DMS53 (cell line): Measurements from ENCODE around the gene PRDX5.
"Not testable (repeated sequence)": the region's sequence is repeated elsewhere in the genome, so short reads cannot be mapped to it uniquely, and the experiment has no call there.

Experiments used
- DNase-seq: peaks from one replicate; lab custom pipeline; 2025; lab: John Stamatoyannopoulos, UW

PRDX5 gene

GRCh38 chr11:64305691-64306562 is 12.0 kb upstream of the PRDX5 start:
- DNase-seq, result peak; percentile 78

- DNase-seq, result no peak
Observed at GRCh38 chr11:64306563-64306875, 11.4 kb upstream of the PRDX5 start.

GRCh38 chr11:64306876-64307622 is 10.9 kb upstream of the PRDX5 start:
- no peak for DNase-seq

GRCh38 chr11:64307795-64308194 is 10.1 kb upstream of the PRDX5 start:
- not testable (repeated sequence) for DNase-seq

GRCh38 chr11:64312947-64313346 is 5.0 kb upstream of the PRDX5 start:
- DNase-seq, result no peak

- DNase-seq, result no peak
Observed at GRCh38 chr11:64313491-64314145, 4.3 kb upstream of the PRDX5 start.

GRCh38 chr11:64314146-64314804 is 3.6 kb upstream of the PRDX5 start:
- DNase-seq, result peak; percentile 48

- DNase-seq, result no peak
Observed at GRCh38 chr11:64314805-64315561, 2.9 kb upstream of the PRDX5 start.

- DNase-seq, result not testable (repeated sequence)
Observed at GRCh38 chr11:64315667-64316526, 2.0 kb upstream of the PRDX5 start.

GRCh38 chr11:64316672-64317324 is 1.1 kb upstream of the PRDX5 start:
- peak; percentile 95 for DNase-seq

- peak; percentile 100 for DNase-seq
Observed at GRCh38 chr11:64317325-64317960, 478 bp upstream of the PRDX5 start, which contains the start of gene TRMT112. Gene TRMT112, minus strand, starts transcription at chr11:64317559. Its CDS starts 33 bp downstream, at chr11:64317526.

GRCh38 chr11:64318766-64319761 is 1.1 kb downstream of the PRDX5 start:
- DNase-seq, result no peak

GRCh38 chr11:64320556-64320955 is 2.6 kb downstream of the PRDX5 start:
- no peak for DNase-seq

GRCh38 chr11:64321026-64321425 is 3.1 kb downstream of the PRDX5 start:
- no peak for DNase-seq

- DNase-seq, result no peak
Observed at GRCh38 chr11:64321533-64321932, 3.6 kb downstream of the PRDX5 start.

GRCh38 chr11:64322925-64323260 is 5.0 kb downstream of the PRDX5 start:
- no peak for DNase-seq

- no peak for DNase-seq
Observed at GRCh38 chr11:64323373-64323772, 5.5 kb downstream of the PRDX5 start.

GRCh38 chr11:64323984-64324383 is 6.1 kb downstream of the PRDX5 start:
- not testable (repeated sequence) for DNase-seq
